ENCODE measurements around the gene TAL1. TPM values are rescaled to one million over a fixed set of nuclear protein-coding genes. Genes with fewer than 3 reads are reported as not detected.

TAL1 gene
- total RNA-seq = 0.19 and 11.3 TPM in 2 replicates

DNA sequence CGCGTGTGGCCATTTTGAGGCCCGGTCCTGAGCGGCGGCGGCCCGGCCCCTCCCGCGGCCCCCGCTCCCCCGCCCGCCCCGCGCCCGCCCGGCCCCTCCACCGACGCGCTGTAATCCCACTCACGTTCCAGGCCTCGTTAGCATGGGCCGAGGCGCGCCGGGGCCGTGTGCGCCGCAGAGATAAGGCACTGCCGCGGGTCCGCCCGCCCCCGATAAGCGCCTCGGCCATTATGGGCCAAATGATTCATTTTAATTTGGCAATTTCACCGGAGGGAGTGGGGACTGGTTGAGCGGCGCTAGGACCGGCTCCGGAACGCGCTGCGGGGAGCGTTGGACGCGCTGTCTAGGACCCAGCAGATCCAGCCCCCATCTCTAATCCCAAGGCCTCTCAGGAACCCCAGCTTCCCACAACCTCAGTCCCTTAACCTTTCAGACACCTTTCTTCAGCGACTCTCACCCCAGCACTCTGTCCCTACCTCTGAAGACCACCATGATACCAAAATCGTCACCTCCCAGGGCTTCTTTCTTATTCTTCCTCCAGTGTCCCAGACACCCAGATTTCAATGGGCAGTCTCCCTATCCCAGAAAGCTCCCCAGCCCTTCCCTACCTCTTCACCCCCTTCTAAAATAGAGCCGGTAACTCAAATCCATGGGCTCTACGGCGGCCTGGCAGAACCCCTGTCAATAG lies at the start of gene TAL1:
TSS of gene TAL1 (minus strand) at position 39 of the 688 bp plus-strand sequence. CDS start 6,337 bp downstream, outside the sequence.

GRCh38 chr1:47189844-47190508 lies 42.0 kb downstream of the TAL1 start, which contains the start of gene PDZK1IP1:
Gene PDZK1IP1 (minus strand): TSS chr1:47190036. CDS start chr1:47189932, 104 bp downstream.

Other genes with a start within 250 kb of the TAL1 start
- gene CYP4X1, start 208.6 kb downstream of the TAL1 start, total RNA-seq = under 0.01 and 1.7 TPM in 2 replicates
- not detected in 2 replicates for gene CYP4Z1, start 165.0 kb downstream of the TAL1 start, total RNA-seq
- gene CYP4A22, start 94.8 kb downstream of the TAL1 start, total RNA-seq = not detected in 2 replicates
- gene PDZK1IP1, start 42.2 kb downstream of the TAL1 start, total RNA-seq = 0.58 and 1.7 TPM in 2 replicates
- 4.2 and 13.0 TPM in 2 replicates for gene STIL, start 81.9 kb upstream of the TAL1 start, total RNA-seq
- gene CMPK1, start 101.6 kb upstream of the TAL1 start, total RNA-seq = 155 and 177 TPM in 2 replicates
- gene FOXE3, start 184.1 kb upstream of the TAL1 start, total RNA-seq = not detected in 2 replicates
- gene FOXD2, start 205.8 kb upstream of the TAL1 start, total RNA-seq = under 0.01 TPM in 2 replicates

All from regular cardiac myocyte (primary cell).